ENCODE data around the gene KRTAP3-1.

The KRTAP3-1 gene

DNA sequence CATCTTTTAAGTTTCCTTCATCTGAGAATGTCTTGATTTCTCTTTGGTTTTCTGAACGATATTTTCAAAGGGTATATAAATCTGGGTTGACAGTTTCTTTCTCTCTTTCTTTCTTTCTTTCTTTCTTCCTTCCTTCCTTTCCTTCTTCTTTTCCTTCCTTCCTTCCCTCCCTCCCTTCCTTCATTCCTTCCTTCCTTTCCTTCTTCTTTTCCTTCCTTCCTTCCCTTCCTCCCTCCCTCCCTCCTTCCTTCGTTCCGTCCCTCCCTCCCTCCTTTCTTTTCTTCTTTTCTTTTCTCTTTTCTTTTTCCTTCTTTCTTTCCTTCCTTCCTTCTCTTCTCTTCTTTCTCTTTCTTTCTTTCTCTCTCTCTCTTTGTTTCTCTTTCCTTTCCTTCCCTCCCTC, 34.6 kb downstream of the KRTAP3-1 start:
- H3K9me3 ChIP-seq = no peaks in the 10 kb centered on the region

DNA sequence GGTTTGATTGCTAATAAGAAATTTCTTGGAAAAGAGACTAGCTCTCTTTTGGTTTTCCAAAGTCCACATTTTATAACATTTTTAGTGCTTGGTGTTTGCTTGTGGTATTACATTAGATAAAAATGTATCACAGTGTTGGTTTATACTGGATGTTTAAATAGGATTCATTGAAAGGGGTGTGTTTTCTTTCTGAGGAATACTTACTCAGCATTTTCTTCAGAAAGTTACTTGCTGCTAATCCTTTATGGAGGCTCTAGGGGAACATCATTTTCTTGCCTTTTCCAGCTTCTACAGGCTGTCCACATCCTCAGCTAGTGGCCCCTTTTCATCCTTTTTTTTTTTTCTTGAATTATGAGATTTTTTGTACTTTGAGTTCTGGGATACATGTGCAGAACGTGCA, 41.3 kb downstream of the KRTAP3-1 start:
- peaks cover 49% of the 10 kb centered on the region for H3K27me3 ChIP-seq
- no peaks in the 10 kb centered on the region for H3K4me1 ChIP-seq (ENCODE audit: control insufficient read depth in 1 of 2, insufficient read depth in 1 of 2, low read depth in 1 of 2, low read length in 1 of 2)
- TF ChIP-seq, protein P1, sequence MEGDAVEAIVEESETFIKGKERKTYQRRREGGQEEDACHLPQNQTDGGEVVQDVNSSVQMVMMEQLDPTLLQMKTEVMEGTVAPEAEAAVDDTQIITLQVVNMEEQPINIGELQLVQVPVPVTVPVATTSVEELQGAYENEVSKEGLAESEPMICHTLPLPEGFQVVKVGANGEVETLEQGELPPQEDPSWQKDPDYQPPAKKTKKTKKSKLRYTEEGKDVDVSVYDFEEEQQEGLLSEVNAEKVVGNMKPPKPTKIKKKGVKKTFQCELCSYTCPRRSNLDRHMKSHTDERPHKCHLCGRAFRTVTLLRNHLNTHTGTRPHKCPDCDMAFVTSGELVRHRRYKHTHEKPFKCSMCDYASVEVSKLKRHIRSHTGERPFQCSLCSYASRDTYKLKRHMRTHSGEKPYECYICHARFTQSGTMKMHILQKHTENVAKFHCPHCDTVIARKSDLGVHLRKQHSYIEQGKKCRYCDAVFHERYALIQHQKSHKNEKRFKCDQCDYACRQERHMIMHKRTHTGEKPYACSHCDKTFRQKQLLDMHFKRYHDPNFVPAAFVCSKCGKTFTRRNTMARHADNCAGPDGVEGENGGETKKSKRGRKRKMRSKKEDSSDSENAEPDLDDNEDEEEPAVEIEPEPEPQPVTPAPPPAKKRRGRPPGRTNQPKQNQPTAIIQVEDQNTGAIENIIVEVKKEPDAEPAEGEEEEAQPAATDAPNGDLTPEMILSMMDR (IDR thresholded peaks at IDR 0.05) = no peak
- H3K27ac ChIP-seq = no peak overlapping the region
- H3K4me3 ChIP-seq (ENCODE audit: low read depth in 1 of 2, low read length in 1 of 2) = no peak overlapping the region
- no peaks in the 10 kb centered on the region for H3K36me3 ChIP-seq
- H3K9me3 ChIP-seq = no peaks in the 10 kb centered on the region

More for the DNA sequence above, 34.6 kb downstream of the KRTAP3-1 start:
- TF ChIP-seq, protein P1 (IDR thresholded peaks at IDR 0.05) = no peak
- no peaks in the 10 kb centered on the region for H3K36me3 ChIP-seq
- no peaks in the 10 kb centered on the region for H3K4me1 ChIP-seq (ENCODE audit: control insufficient read depth in 1 of 2, insufficient read depth in 1 of 2, low read depth in 1 of 2, low read length in 1 of 2)
- no peak overlapping the region for H3K27ac ChIP-seq
- no peak overlapping the region for H3K4me3 ChIP-seq (ENCODE audit: low read depth in 1 of 2, low read length in 1 of 2)
- peaks cover 48% of the 10 kb centered on the region for H3K27me3 ChIP-seq

DNA sequence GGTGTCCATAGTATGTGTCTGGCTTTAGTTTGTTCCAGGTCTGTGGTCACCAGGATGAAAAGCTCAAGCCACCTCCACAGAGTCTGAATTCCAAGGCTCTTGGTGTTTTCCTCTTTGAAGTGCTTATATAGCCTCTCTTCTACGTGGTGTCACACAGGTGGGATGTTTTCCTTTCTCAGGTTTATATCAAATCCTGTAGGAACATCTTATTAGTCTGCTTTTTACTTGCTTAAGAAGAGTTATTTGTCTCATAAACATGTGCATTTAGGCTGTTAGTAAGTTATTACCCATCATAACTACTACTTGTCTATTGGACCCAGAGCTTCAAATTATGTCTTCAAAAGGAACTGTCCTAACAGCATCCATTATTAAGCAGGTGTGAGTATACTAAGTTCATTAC, 42.1 kb downstream of the KRTAP3-1 start, which contains the start of gene KRT39:
Gene KRT39 (minus strand): TSS at position 101 of the 400 bp plus-strand sequence. CDS start 92 bp downstream, at position 9.
- Histone ChIP-seq H3K27me3 (peaks cover 42% of the 10 kb centered on the region), H3K9me3 (no peaks in the 10 kb centered on the region), H3K4me3 (ENCODE audit: low read depth in 1 of 2, low read length in 1 of 2) (no peak within 1 kb of the TSS), H3K4me1 (ENCODE audit: control insufficient read depth in 1 of 2, insufficient read depth in 1 of 2, low read depth in 1 of 2, low read length in 1 of 2) (peaks cover 0 to 2% of the 10 kb centered on the region in 2 experiments), H3K36me3 (no peaks in the 10 kb centered on the region), H3K27ac (no peak within 1 kb of the TSS)
- TF ChIP-seq, protein P1 (IDR thresholded peaks at IDR 0.05) = no peak

DNA sequence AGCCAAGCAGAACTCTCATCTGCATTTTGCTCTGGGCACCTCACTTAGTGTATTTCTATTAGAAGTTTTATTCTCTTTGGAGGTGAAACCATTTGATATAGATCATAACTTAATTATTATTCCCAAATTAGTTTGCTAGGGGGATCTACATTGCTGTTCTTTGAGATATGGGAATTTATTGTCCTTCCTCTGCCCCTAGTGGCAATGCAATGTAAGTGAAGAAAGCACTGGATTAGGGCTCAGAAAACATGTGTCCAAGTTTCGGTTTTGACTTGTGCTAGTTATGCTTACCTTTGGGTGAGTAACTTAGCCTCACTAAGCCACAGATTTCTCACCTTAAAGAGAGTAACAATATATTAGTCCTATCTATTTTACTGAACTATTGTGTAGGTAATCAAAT, 45.1 kb downstream of the KRTAP3-1 start:
- Histone ChIP-seq H3K4me1 (ENCODE audit: control insufficient read depth in 1 of 2, insufficient read depth in 1 of 2, low read depth in 1 of 2, low read length in 1 of 2) (peaks cover 0 to 9% of the 10 kb centered on the region in 2 experiments), H3K9me3 (no peaks in the 10 kb centered on the region), H3K27me3 (peaks cover 31% of the 10 kb centered on the region), H3K36me3 (no peaks in the 10 kb centered on the region), H3K4me3 (ENCODE audit: low read depth in 1 of 2, low read length in 1 of 2) (no peak overlapping the region), H3K27ac (no peak overlapping the region)
- TF ChIP-seq, protein P1 (IDR thresholded peaks at IDR 0.05) = peak; percentile 58

DNA sequence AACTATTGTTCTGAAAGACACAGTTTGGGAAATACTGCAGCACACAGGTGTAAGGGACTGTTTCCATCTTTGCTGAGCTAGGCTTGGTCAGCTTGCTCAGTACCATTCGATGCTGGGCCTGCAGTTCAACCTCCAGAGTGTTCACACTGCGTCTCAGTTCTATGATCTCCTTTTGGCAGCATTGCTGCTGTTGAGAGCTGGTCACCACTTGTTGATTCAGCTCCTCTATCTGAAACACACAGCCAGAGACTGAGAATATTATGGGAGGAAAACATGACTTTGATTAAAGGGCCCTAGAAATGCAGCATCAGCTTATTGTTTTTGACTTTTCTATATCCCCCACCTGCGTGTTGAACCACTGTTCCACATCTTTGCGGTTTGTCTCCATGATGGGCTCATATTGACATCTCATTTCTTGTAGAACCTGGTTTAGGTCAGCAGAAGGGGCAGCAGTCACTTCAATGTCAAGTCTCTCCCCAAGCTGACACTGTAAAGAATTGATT, 46.8 kb downstream of the KRTAP3-1 start:
- Histone ChIP-seq H3K27ac (no peak overlapping the region), H3K4me1 (ENCODE audit: control insufficient read depth in 1 of 2, insufficient read depth in 1 of 2, low read depth in 1 of 2, low read length in 1 of 2) (peaks cover 0 to 9% of the 10 kb centered on the region in 2 experiments), H3K36me3 (no peaks in the 10 kb centered on the region), H3K9me3 (no peaks in the 10 kb centered on the region), H3K27me3 (peaks cover 20% of the 10 kb centered on the region), H3K4me3 (ENCODE audit: low read depth in 1 of 2, low read length in 1 of 2) (no peak overlapping the region)
- TF ChIP-seq, protein P1 (IDR thresholded peaks at IDR 0.05) = no peak

Data from neutrophil (primary cell).